Measurements from ENCODE around the gene MCM5.
"Not testable (repeated sequence)": the region's sequence is repeated elsewhere in the genome, so short reads cannot be mapped to it uniquely, and the experiment has no call there.

Gene MCM5

DNA sequence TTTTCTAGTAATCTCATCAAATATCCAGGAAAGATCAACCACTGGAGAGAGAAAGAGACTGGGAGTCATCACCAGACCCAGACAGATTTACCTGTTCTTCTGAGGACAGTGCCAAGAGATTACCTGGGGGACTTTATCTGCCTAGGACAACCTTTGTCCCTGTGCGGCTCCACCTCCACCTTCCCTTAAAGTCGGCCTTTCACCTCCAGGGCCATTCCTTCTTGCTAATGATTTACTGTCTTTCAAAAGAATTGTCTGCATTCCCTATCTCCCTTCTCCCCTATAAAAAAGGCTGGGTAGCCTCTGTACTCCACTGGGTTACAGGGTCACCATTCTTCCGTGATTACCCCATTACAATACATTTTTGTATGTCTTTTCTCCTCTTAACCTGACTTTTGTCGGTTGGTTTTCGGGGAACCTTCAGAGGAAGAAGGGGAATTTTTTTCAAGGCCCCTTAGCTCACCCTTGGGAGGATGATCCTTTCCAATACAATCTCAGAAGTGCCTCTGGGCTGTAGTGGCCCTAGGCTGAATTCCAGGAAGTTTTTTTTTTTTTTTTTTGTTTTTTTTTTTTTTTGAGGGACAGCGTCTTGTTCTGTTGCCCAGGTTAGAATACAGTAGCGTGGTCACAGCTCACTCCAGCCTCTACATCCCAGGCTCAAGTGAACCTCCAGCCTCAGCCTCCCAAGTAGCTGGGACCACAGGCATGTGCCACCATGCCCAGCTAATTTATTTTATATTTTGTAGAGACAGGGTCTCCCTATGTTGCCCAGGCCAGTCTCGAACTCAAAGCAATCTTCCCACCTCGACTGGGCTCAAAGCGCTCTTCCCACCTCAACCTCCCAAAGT is 20.6 kb upstream of the MCM5 start:
- no peak for DNase-seq (ENCODE audit: low read depth in 2 of 2)

DNA sequence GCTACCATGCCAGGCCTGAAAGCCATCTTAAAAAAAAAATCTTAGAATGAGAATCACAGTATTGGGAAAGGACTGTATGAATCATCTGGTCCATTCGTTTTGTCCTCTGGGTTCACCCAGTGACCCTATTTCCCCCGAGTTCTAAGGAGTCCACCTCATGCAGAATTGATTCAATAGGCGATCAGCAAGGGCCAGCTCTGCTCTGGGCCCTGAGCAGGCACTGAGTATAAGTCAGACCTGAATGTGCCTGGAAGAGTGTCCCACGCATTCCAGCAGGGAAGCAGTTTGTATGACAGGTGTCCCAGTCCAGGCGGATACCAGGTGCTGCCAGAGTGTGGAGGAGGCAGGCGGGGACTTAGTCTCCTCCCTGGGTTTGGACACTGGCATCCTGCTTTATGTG is 19.9 kb upstream of the MCM5 start:
- no peak for DNase-seq (ENCODE audit: low read depth in 2 of 2)

DNA sequence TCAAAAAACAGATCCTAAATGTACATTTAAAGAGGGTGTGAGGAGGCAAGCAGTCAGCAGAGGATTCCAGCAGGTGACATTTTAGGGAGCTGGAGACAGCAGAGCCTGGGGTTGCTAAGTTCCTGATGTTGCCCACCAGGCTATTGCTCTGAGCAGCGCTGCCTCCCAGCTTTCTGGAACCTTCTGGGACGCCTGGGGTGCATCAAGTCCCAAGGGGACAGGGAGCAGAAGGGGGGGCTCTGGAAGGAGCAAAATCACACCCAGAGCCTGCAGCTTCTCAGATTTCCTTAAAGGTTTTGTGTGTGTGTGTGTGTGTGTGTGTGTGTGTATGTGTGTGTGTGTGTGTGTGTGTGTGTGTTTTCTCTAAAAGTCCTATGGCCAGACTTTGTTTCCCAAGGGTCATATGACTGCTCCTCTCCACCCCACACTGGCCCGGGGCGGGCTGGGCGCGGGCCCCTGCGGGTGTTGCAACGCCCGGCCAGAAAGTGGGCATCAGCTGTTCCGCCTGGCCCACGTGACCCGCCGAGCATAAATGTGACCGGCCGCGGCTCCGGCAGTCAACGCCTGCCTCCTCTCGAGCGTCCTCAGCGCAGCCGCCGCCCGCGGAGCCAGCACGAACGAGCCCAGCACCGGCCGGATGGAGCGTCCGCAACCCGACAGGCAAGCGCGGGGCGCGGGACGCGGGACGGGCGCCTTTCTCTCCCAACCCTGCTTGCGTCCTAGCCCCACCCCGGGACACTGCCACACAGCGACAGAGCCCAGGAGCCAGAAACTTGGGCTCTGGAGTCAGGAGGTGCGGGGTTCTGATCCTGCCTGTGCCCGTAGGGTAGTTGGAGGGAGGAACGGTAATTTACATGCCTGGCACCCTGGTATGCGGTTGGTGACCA is 19.2 kb upstream of the MCM5 start, which contains the start of gene HMOX1:
TSS of gene HMOX1 (plus strand) at position 560 of the 887 bp plus-strand sequence. CDS start at position 638, 78 bp downstream.
- peak in 1 of 2 experiments; percentile 24 for DNase-seq (ENCODE audit: low read depth in 2 of 2)

DNA sequence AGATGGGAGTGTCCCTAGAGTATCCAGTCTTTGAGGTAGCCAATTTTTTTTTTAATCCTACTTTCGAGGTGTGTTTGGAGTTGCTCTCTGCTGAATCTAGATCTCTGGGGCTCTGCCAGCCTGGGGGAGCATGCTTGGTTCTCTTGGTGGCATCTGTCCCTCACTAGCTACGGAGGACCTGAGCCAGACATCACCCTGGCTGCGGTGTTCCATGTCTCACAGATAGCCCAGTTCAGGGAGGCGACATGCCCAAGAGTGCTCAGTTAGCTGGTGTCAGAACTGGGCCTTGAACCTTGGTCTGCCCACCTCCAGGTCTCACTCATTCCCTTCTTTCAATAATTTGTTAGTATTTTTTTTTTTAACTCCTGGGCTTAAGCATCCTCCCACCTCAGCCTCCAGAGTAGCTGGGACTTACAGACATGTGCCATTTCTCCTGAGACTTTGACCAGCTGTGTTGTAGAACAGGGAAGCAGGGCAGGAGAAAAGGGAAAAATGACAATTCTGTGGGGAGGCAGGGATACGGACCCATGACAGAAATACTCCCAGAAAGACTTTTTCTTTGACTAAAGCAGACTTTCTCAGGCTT is 18.4 kb upstream of the MCM5 start:
- no peak for DNase-seq (ENCODE audit: low read depth in 2 of 2)

DNA sequence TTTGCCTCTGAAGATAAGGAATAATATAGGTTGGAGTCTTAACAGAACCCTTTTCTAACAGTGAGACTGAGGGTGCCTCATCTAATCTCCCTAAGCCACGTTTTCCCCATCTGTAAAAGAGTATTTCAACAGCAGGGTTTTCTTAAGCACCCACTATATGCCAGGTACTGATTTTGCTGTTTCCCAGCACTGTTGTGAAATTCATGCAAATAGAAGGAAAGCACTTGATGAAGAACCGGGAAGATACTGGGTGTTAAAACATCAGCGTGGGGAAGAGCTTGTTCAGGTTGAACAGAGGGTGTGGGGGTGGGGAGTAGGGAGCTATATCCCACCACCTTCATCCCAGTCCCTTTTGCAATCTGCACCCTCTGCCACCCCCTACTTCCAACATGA is 16.3 kb upstream of the MCM5 start:
- DNase-seq (ENCODE audit: low read depth in 2 of 2): no peak

DNA sequence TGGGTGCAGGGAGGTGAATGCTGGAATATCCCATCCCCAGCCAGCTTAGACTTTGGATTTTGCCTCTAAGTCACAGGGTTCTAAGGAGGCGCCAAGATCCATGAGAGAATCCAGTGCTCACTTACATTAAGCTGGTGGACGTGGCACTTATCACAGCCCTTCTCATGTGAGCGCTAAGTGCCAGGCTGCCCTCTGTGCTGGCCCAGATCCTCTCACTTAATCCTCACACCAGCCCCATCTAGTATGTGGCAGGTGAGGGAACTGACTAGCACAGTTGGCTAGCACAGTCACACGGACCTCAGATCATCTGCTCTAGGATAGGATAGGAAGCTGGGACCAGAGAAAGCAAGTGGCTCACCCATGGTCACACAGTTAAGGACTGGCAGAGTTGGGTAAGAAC is 15.4 kb upstream of the MCM5 start:
- DNase-seq (ENCODE audit: low read depth in 2 of 2): no peak

DNA sequence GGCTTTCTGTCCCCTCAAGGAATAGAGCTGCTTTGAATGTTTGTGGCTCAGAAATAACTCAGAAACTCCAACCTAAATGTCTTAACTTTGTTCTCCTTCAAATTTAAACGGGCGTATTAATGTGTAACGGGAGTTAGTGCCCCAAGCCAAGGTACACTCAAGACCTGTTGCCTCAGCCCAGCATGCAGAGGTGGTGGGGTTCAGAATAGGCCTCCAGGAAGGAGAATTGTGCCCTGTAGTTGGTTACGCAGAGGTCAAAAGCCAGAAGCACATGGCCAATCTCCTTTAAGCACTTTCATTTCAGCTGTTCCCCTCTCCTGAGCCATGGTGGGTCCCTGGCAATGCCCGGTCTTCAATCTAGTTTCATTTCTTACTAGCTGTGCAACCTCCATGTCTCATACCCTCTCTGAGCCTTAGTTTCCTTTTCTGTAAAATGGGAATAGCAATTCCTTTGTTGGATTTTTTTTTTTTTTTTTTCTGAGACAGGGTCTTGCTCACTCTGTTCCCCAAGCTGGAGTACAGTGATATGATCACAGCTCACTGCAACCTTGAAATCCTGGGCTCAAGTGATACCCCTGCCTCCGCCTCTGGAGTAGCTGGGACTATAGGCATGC is 14.9 kb upstream of the MCM5 start:
- DNase-seq (ENCODE audit: low read depth in 2 of 2): no peak

DNA sequence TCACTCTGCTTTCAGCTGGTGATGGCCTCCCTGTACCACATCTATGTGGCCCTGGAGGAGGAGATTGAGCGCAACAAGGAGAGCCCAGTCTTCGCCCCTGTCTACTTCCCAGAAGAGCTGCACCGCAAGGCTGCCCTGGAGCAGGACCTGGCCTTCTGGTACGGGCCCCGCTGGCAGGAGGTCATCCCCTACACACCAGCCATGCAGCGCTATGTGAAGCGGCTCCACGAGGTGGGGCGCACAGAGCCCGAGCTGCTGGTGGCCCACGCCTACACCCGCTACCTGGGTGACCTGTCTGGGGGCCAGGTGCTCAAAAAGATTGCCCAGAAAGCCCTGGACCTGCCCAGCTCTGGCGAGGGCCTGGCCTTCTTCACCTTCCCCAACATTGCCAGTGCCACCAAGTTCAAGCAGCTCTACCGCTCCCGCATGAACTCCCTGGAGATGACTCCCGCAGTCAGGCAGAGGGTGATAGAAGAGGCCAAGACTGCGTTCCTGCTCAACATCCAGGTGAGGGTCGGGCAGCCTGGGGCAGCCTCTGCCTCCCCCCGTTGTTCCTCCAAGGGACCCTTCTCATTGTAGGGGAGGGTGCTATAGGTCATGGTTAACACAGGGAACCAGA is 13.2 kb upstream of the MCM5 start:
- DNase-seq (ENCODE audit: low read depth in 2 of 2): no peak

DNA sequence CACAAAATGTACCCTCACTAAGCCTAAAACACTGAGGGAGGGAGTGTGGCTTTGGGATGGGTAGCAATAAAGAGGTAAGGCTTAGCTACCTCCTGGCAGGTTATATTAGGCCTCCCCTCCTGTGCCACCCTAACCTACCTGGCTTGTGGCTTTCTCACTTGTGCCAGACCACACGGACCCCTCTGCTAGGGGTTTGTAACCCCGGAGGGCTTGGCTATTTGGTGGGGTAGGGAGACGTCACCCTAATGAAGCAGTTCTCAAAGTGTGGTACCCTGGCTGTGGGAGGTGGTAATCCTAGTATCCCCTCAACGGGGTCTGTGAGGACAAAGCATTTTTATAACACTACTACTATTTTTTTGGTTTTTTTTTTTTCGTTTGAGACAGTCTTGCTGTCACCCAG is 9.0 kb upstream of the MCM5 start:
- no peak for DNase-seq (ENCODE audit: low read depth in 2 of 2)

DNA sequence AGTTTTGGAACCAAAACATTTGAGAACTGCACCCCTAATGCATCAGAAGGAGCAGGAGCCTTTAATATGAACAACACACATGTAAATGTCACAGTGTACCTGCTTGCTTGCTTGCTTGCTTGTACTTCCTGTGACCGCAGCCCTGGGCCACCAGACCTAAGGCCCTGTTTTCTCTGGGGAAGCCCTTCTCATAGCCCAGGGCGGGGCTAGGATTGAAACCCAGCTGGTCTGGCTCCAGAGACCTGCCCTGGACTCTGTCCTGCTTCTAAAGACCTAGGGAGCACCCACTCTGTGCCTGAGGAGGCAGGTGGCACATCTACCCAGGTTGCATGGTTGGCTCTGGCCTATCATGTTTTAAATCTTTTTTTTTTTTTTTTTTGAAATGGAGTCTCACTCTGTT is 7.6 kb upstream of the MCM5 start:
- DNase-seq (ENCODE audit: low read depth in 2 of 2): no peak

DNA sequence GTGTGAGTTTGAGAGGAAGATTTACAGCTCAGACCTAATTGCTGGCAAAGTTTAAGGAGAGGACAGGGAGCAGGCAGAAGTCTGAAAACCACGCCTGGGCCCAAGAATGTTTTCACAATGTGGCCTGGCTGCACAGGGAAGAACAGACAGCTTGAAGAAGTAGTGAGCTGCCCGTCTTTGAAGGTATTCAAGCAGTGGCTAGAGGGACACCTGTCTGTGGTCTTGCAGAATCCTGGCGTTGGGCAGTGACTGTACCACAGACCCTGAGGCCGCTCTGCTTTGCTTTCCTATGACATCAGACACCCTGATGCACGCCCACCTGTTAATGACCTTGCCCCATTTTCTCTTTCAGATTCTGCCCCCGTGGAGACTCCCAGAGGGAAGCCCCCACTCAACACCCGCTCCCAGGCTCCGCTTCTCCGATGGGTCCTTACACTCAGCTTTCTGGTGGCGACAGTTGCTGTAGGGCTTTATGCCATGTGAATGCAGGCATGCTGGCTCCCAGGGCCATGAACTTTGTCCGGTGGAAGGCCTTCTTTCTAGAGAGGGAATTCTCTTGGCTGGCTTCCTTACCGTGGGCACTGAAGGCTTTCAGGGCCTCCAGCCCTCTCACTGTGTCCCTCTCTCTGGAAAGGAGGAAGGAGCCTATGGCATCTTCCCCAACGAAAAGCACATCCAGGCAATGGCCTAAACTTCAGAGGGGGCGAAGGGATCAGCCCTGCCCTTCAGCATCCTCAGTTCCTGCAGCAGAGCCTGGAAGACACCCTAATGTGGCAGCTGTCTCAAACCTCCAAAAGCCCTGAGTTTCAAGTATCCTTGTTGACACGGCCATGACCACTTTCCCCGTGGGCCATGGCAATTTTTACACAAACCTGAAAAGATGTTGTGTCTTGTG is 6.6 kb upstream of the MCM5 start:
- DNase-seq (ENCODE audit: low read depth in 2 of 2): no peak

DNA sequence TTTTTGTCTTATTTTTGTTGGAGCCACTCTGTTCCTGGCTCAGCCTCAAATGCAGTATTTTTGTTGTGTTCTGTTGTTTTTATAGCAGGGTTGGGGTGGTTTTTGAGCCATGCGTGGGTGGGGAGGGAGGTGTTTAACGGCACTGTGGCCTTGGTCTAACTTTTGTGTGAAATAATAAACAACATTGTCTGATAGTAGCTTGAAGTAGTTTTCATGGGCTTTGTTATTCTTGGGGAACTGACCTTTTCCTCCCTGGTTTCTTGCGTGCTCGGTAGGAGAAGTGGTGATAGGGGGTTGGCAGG is 6.0 kb upstream of the MCM5 start:
- no peak for DNase-seq (ENCODE audit: low read depth in 2 of 2)

DNA sequence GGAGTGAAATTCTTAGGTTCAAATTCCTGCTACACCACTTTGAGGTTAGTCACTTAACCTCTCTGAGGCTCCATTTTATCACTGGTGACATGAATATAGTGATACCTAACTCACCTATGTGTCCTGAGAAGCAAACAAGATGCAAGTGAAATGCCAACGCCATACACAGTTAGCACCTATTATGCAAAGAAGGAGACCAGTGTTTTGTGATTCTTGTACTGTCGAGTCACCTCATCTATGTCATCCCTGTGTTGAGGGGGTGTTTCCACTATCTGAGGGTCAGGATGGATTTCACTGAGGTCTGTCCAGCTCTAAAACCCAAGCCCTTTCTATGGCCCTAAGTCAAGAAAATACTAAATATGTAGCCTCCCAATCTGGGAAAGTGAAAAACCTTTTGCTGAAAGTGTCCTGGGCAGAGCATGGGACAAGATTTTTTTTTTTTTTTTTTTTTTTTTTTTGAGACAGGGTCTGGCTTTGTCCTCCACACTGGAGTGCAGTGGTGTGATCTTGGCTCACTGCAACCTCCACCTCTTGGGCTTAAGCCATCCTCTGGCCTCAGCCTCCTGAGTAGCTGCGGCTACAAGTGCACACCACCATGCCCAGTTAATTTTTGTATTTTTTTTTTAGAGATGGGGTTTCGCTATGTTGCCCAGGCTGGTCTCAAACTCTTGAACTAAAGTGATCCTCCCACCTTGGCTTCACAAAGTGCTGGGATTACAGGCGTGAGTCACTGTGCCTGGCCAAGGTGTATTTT is 5.0 kb upstream of the MCM5 start:
- no peak for DNase-seq (ENCODE audit: low read depth in 2 of 2)

DNA sequence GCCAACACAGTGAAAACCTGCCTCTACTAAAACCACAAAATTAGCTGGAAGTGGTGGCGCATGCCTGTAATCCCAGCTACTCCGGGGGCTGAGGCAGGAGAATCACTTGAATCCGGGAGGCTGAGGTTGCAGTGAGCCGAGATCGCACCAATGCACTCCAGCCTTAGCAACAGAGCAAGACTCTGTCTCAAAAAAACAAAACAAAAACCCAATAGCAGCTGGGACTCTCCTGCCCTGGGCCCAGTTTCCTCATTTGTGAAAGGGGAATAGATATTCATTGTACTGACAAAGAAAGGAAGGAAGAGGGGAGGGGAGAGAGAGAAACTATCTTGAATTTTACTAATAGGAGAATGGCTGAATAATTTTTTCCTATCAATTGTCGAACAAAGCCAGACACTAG is 3.3 kb upstream of the MCM5 start:
- DNase-seq (ENCODE audit: low read depth in 2 of 2): not testable (repeated sequence)

DNA sequence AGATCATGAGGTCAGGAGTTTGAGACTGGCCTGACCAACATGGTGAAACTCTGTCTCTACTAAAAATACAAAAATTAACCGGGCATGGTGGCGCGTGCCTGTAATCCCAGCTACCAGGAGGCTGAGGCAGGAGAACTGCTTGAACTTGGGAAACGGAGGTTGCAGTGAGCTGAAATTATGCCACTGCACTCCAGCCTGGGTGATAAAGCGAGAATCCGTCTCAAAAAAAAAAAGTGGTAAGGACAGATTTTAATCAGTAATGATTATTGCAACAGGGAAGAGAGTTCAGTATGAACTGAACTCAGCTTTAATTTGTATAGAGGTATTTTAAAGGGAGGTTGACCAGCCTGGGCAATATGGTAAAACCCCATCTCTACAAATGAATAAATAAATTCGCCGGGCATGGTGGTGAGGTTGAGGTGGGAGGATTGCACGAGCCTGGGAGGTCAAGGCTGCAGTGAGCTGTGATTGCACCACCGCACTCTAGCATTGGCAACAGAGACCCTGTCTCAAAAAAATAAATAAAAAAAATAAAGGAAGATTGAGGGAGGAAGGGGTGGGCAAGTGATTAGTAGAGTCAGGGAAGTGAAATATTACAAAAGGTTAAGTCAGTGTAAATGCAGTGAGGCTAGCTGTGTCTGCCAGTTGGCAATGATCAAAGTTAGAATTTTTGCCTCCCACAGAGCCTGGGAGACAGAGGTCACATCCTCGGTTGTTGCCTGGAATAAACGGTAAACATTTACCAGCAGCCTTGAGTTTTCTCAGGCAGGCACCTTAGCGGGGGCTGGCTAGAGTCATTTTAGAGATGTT is 2.6 kb upstream of the MCM5 start:
- no peak for DNase-seq (ENCODE audit: low read depth in 2 of 2)

DNA sequence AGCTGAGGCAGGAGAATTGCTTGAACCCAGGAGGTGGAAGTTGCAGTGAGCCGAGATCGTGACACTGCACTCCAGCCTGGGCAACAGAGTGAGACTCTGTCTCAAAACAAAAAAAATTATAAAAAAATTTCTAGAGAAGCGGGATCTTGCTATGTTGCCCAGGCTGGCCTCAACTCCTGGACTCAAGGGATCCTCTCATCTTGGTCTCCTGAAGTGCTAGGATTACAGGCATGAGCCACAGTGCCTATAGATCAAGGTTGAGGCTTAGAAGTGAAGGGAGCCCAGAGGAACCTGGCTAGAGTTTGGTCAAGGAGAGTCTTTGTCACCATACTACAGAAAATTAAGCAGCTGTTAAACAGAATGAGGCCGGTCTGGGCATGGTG is 1.4 kb upstream of the MCM5 start:
- DNase-seq (ENCODE audit: low read depth in 2 of 2): no peak

DNA sequence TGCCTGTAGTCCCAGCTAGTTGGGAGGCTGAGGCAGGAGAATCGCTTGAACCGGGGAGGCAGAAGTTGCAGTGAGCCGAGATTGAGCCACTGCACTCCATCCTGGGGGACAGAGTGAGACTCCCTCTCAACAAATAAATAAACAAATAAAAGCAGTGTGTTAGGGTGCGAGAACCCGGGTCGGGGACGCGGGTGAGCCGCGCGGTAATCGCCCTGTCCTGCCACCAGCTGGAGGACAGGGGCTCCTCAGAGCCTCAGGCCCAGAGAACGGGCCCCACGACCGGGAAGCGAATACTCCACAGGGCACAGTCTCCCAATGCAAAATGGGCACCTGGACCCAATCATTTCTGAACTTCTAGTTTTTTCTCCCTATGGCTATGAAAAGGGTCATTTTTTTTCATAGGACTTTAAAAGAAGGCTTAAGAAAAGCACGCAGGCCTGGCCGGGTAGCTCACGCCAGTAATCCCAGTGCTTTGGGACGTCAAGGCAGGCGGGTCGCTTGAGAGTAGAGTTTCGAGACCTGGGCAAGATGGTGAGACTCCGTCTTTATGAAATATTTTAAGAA is 744 bp upstream of the MCM5 start:
- DNase-seq (ENCODE audit: low read depth in 2 of 2): no peak

DNA sequence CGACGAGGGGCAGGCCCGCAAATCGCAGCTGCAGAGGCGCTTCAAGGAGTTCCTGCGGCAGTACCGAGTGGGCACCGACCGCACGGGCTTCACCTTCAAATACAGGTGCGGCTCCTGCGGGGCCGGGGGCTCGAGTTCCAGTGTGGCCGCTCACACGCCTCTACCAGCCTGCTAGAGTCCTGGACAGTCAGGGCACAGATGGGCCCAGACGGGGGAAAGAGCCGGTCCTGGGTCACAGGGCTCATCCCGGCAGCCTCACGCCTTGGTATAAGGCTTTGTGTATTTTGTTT is 506 bp downstream of the MCM5 start:
- peak in 1 of 2 experiments; percentile 9 for DNase-seq (ENCODE audit: low read depth in 2 of 2)

DNA sequence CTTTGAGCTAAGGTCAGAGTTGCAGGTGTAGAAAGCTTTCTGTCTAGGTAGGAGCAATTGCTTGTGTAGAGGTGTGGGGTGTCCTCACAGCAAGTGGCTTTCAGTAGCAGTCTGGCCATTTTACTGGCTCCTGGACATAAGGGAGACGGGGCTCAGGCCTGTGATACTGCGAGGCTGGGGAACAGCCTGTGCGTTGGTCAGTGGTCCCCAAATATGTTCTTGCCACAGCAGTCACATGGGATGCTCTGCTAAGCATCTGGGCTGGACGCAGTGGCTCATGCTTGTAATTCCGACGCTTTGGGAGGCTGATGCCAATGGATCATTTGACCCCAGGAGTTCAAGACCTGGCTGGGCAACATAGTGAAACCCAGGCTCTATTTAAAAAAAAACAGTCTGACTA is 1.9 kb downstream of the MCM5 start:
- no peak for DNase-seq (ENCODE audit: low read depth in 2 of 2)

All from stimulated activated CD4-positive, alpha-beta T cell treated with anti-CD3 and anti-CD28 coated beads, Interleukin-12 subunit alpha, Interleukin-12 subunit beta, amount 100 ng/mL, for 24 hours (primary cell).